Measurements from ENCODE around the gene FUT4. TPM values are rescaled to one million over a fixed set of nuclear protein-coding genes. Genes with fewer than 3 reads are reported as not detected.

Gene FUT4
- total and polyA plus RNA-seq, 8 donors = 6.1 to 8.4 (median 7.7) TPM

GRCh38 chr11:94524341-94524740, 19.4 kb upstream of the FUT4 start:
- Histone ChIP-seq H3K4me3 (no peak overlapping the region), H3K4me1 (peaks cover 0 to 22% of the 10 kb centered on the region in 2 donors), H3K27ac (no peak overlapping the region), H3K27me3 (no peaks in the 10 kb centered on the region), H3K36me3 (no peaks in the 10 kb centered on the region), H3K9me3 (no peaks in the 10 kb centered on the region)
- TF ChIP-seq, protein P1, sequence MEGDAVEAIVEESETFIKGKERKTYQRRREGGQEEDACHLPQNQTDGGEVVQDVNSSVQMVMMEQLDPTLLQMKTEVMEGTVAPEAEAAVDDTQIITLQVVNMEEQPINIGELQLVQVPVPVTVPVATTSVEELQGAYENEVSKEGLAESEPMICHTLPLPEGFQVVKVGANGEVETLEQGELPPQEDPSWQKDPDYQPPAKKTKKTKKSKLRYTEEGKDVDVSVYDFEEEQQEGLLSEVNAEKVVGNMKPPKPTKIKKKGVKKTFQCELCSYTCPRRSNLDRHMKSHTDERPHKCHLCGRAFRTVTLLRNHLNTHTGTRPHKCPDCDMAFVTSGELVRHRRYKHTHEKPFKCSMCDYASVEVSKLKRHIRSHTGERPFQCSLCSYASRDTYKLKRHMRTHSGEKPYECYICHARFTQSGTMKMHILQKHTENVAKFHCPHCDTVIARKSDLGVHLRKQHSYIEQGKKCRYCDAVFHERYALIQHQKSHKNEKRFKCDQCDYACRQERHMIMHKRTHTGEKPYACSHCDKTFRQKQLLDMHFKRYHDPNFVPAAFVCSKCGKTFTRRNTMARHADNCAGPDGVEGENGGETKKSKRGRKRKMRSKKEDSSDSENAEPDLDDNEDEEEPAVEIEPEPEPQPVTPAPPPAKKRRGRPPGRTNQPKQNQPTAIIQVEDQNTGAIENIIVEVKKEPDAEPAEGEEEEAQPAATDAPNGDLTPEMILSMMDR (IDR thresholded peaks at IDR 0.05) = no peak
- no peak for DNase-seq
- intact Hi-C loops (cut with DNase I) = no loop called here
- ATAC-seq = no peak

- no peaks in the 10 kb centered on the region for H3K36me3 ChIP-seq
- peak; percentile 65 for ATAC-seq
These were observed 18.0 kb upstream of the FUT4 start for GRCh38 chr11:94525546-94526324.

DNA sequence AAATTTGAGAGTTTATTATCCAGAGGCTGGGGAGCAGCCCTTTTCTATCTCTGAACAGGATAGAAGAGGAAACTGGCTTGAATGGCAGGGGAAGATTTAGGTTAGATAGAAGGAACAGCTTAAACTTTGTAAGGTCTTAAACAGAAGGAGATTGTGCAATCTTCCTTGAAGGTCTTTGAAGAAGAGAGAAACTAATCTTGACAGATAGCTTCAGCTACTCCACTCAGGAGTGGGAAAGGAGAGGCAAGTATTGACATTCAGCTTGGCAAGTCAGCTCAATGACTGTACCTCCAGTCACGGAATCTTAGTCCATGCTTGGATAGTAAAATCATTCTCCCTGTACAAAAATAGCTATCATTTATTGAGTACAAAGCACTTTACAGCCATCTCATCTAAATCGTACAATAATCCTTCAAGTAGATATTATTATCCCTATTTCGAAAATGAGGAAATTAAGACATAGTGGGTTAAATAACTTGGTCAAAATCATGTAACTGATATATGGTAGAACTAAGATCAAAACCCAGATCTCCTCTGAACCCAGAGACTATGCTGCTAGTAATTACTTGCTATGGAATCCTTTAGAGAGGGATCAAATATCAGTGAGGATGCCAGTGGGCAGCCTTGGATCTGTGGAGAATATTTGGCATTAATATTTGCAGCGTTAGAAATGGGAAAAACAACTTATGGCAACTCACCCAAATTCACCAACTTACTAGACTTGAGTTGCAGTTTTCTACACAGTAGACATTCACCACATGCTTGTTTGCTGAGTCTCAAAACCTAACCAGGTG, 16.9 kb upstream of the FUT4 start:
- Histone ChIP-seq H3K9me3 (no peaks in the 10 kb centered on the region), H3K4me3 (no peak overlapping the region), H3K27me3 (no peaks in the 10 kb centered on the region), H3K36me3 (no peaks in the 10 kb centered on the region), H3K4me1 (peaks cover 0 to 14% of the 10 kb centered on the region in 2 donors), H3K27ac (no peak overlapping the region)
- intact Hi-C loops (cut with DNase I) = no loop called here
- DNase-seq (no peak), ATAC-seq (peak; percentile 29)
- TF ChIP-seq, protein P1 (IDR thresholded peaks at IDR 0.05) = no peak

More at GRCh38 chr11:94525546-94526324, 18.0 kb upstream of the FUT4 start:
- peak in 3 of 4 donors; percentile 64 to 79 (median 73) for DNase-seq
- Histone ChIP-seq H3K4me3 (no peak overlapping the region), H3K27me3 (no peaks in the 10 kb centered on the region), H3K9me3 (no peaks in the 10 kb centered on the region), H3K4me1 (peaks cover 0 to 14% of the 10 kb centered on the region in 2 donors), H3K27ac (no peak overlapping the region)
- TF ChIP-seq, protein P1 (IDR thresholded peaks at IDR 0.05) = no peak
- intact Hi-C loops (cut with DNase I) = no loop called here

DNA sequence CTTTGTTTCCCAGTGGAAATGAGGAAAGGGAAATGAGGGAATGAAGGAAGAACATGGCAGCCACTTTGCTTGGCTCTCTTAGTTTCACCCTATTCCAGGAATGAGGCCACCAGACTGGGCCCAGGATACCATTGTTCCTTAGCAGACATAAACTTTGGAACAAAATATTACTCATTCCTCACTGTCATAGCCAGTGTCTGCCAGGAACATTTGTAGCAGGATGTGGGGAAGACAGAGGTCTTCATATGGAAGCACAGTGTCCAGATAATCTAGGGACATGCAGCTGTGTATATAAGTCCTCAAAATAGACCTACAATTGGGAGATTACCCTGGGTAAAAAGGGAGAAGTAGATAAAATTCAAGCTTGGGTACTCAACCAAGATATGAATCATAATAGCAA, 15.2 kb upstream of the FUT4 start:
- Histone ChIP-seq H3K4me3 (no peak overlapping the region), H3K27ac (no peak overlapping the region), H3K36me3 (no peaks in the 10 kb centered on the region), H3K27me3 (no peaks in the 10 kb centered on the region), H3K4me1 (peaks cover 0 to 15% of the 10 kb centered on the region in 2 donors), H3K9me3 (no peaks in the 10 kb centered on the region)
- no peak for DNase-seq
- intact Hi-C loops (cut with DNase I) = no loop called here
- TF ChIP-seq, protein P1 (IDR thresholded peaks at IDR 0.05) = no peak
- no peak for ATAC-seq

DNA sequence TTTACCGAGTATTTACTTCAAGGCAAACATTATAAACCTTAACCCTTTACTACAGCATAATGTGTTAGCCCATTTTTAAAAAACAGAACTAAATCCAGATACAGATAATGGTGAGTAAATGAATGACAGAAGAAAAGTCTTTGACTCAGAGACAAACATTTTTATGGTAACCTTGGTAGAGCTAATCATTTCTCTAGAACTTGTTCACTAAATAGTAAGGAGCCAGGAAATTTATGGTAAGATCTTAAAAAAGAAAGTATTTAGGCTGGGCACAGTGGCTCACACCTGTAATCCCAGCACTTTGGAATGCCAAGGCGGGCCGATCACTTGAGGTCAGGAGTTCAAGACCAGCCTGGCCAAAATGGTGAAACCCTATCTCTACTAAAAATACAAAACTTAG, 11.5 kb upstream of the FUT4 start:
- Histone ChIP-seq H3K9me3 (no peaks in the 10 kb centered on the region), H3K4me3 (no peak overlapping the region), H3K27me3 (no peaks in the 10 kb centered on the region), H3K4me1 (peaks cover 0 to 12% of the 10 kb centered on the region in 2 donors), H3K36me3 (no peaks in the 10 kb centered on the region), H3K27ac (no peak overlapping the region)
- TF ChIP-seq, protein P1 (IDR thresholded peaks at IDR 0.05) = no peak
- no peak for DNase-seq
- ATAC-seq = no peak
- intact Hi-C loops (cut with DNase I) = no loop called here

All from left lung (tissue), 10 donors.